Calu3 (cell line): ENCODE data around the gene PTPN1. TPM values are rescaled to one million over a fixed set of nuclear protein-coding genes. Genes with fewer than 3 reads are reported as not detected.

Experiments
- BruUV-seq: library from RNA; stranded (reverse); fragments of 400-500 nt; replicated peaks from 2 replicates; lab custom pipeline; 2021; lab: Mats Ljungman, UMichigan
- CTCF ChIA-PET: fragments of 300-600 bp; sonication (Branson Sonifier 250); formaldehyde crosslinking; loops from one replicate; lab custom pipeline; 2022; ENCODE audit warnings: antibody characterized with exemption; lab: Charles Lee
- DNase-seq: peaks from one replicate; pipeline ENCODE4 v3.0.0; 2022
- H3K27ac Mint-ChIP-seq: one replicate; pipeline ENCODE4 v1.8.0; 2022; ENCODE audit warnings: mixed read lengths; ENCODE audit not compliant: unreplicated experiment
- H3K27me3 Mint-ChIP-seq: one replicate; pipeline ENCODE4 v1.8.0; 2022; ENCODE audit warnings: mixed read lengths; ENCODE audit not compliant: unreplicated experiment
- H3K36me3 Mint-ChIP-seq: one replicate; pipeline ENCODE4 v1.8.0; 2022; ENCODE audit warnings: mild to moderate bottlenecking, moderate library complexity, mixed read lengths; ENCODE audit not compliant: insufficient read depth, unreplicated experiment
- H3K4me1 Mint-ChIP-seq: one replicate; pipeline ENCODE4 v1.8.0; 2022; ENCODE audit warnings: mild to moderate bottlenecking, low read depth, mixed read lengths; ENCODE audit not compliant: unreplicated experiment
- H3K4me3 Mint-ChIP-seq: one replicate; pipeline ENCODE4 v1.8.0; 2022; ENCODE audit warnings: mild to moderate bottlenecking, low read depth, moderate library complexity, mixed read lengths; ENCODE audit not compliant: unreplicated experiment
- H3K9me3 Mint-ChIP-seq: one replicate; pipeline ENCODE4 v1.8.0; 2022; ENCODE audit warnings: low read depth, mixed read lengths; ENCODE audit not compliant: unreplicated experiment
- intact Hi-C: fragments of 100-400 bp; cut with micrococcal nuclease; formaldehyde crosslinking; loops from one replicate; pipeline ENCODE4 v1.10.0; 2022; ENCODE audit not compliant: unreplicated experiment
- total RNA-seq: library from RNA; stranded (reverse); gene quantifications from 2 replicates; pipeline ENCODE4 v1.2.3, GENCODE V29; 2022
- TF ChIP-seq, protein P1 (sequence below): fragments of 200-600 bp; IDR thresholded peaks from one replicate; pipeline ENCODE4 v1.8.0; 2022; ENCODE audit warnings: antibody characterized with exemption; ENCODE audit not compliant: unreplicated experiment

Gene PTPN1
- total RNA-seq, 1 experiment from 2014 or later: 58.5 TPM

DNA sequence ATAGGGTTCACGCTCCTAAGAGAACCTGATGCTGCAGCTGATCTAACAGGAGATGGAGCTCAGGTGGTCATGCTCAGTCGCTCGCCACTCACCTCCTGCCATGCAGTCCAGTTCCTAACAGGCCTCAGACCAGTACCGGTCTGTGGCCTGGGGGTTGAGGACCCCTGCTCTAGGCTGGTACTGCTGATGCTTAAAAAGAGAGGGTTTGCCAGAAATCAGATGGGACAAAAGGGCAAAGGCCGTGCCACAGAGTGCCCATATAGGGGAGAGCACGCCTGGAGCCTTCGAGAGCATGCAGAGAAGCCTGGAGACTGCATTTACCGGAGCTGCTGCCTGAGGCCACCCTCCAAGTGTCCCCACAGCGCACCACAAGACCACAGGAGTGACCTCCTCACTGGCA, 75.5 kb downstream of the PTPN1 start:
- Mint-ChIP-seq H3K4me3 (no peak overlapping the region), H3K27me3 (no peaks in the 10 kb centered on the region), H3K27ac (no peak overlapping the region), H3K36me3 (peaks cover 56% of the 10 kb centered on the region), H3K4me1 (no peaks in the 10 kb centered on the region), H3K9me3 (no peaks in the 10 kb centered on the region)
- CTCF ChIA-PET: interaction anchor here (0.6 kb wide), 1 partner anchor 140 kb away, joined by 4 read pairs; no protein-coding TSS in a partner anchor
- BruUV-seq: no TSS peak
- no peak for DNase-seq
- intact Hi-C loops: no loop called here
- TF ChIP-seq, protein P1, sequence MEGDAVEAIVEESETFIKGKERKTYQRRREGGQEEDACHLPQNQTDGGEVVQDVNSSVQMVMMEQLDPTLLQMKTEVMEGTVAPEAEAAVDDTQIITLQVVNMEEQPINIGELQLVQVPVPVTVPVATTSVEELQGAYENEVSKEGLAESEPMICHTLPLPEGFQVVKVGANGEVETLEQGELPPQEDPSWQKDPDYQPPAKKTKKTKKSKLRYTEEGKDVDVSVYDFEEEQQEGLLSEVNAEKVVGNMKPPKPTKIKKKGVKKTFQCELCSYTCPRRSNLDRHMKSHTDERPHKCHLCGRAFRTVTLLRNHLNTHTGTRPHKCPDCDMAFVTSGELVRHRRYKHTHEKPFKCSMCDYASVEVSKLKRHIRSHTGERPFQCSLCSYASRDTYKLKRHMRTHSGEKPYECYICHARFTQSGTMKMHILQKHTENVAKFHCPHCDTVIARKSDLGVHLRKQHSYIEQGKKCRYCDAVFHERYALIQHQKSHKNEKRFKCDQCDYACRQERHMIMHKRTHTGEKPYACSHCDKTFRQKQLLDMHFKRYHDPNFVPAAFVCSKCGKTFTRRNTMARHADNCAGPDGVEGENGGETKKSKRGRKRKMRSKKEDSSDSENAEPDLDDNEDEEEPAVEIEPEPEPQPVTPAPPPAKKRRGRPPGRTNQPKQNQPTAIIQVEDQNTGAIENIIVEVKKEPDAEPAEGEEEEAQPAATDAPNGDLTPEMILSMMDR: no peak

DNA sequence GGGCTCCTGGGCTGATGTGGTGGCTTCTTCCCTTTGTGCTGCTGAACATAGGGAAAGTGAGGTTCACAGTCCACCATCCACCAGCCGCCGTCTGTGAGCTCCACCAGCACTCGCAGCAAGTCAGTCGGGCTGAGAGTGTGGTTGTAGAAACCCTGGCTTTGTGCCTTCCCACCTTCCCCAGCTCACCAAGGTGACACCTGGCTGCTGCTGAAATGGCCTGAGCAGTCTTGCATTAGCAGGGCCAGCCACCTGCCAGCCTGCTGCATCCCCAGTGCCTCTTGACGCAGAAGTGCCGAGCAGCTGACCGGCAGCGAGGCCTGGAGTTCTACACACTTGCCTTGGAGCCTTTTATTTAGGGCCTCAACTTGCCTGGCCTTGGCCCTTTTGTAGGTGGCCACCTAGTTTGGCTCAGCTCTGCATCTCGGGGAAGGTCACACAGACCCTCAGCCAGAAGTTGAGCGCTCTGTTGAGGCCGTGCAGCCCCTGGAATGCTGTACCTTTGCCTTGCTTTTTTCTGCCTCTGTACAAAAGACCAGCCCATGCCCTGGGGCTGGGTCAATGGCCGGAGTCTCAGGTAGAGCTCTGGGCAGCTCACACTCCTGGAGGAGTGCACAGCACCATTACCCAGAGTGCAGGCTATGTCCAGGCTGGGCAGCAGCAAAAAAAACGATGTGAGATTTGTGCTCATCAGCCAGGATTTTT, 76.5 kb downstream of the PTPN1 start:
- H3K9me3 Mint-ChIP-seq: no peaks in the 10 kb centered on the region
- H3K4me1 Mint-ChIP-seq: no peaks in the 10 kb centered on the region
- intact Hi-C loops: no loop called here
- peaks cover 65% of the 10 kb centered on the region for H3K36me3 Mint-ChIP-seq
- CTCF ChIA-PET: interaction anchor here (0.6 to 0.9 kb wide), 3 partner anchors 90 to 201 kb away, joined by 4 read pairs; no protein-coding TSS in a partner anchor
- H3K27me3 Mint-ChIP-seq: no peaks in the 10 kb centered on the region
- no TSS peak for BruUV-seq
- DNase-seq: no peak
- TF ChIP-seq, protein P1: no peak
- H3K4me3 Mint-ChIP-seq: no peak overlapping the region
- no peak overlapping the region for H3K27ac Mint-ChIP-seq

DNA sequence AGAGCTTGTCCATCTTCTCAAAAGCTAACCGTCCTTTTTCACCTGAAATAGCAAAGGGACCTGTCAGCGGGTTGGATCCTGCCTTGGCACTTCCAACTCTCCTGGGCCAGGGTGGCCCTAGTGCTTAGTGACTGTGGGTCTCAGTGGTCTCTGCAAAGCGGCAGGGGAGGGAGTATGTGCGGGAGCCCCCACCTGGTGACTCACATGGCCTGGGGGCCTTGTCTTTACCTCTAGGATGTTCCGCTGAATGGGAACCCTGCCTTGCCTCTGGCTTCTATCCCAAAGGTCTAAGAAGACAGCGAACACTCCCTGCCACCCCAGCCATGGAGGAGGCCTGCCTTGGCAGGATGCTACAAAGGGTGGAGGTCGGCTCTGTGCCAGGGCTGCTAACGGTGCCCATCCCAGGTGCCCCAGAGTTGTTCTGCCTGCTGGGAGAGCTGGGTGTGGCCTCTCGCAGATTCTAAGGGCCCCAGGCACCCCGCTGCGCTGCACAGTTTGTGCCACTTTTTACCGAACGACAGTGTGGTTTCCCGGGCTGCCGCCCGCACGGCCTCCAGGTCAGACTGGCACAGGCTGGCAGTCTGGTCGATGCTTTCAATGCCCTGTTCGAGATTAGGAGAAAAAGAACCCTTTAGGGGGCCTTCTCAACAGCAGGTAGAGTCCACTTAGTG, 77.2 kb downstream of the PTPN1 start:
- Mint-ChIP-seq H3K36me3 (peaks cover 66% of the 10 kb centered on the region), H3K27ac (no peak overlapping the region), H3K9me3 (no peaks in the 10 kb centered on the region), H3K4me1 (no peaks in the 10 kb centered on the region), H3K4me3 (no peak overlapping the region), H3K27me3 (no peaks in the 10 kb centered on the region)
- CTCF ChIA-PET: interaction anchor here (0.9 to 1.2 kb wide), 7 partner anchors 71 to 200 kb away, joined by 3 to 4 read pairs (median 3); no protein-coding TSS in a partner anchor
- intact Hi-C loops: no loop called here
- no peak for DNase-seq
- TF ChIP-seq, protein P1: no peak
- no TSS peak for BruUV-seq

DNA sequence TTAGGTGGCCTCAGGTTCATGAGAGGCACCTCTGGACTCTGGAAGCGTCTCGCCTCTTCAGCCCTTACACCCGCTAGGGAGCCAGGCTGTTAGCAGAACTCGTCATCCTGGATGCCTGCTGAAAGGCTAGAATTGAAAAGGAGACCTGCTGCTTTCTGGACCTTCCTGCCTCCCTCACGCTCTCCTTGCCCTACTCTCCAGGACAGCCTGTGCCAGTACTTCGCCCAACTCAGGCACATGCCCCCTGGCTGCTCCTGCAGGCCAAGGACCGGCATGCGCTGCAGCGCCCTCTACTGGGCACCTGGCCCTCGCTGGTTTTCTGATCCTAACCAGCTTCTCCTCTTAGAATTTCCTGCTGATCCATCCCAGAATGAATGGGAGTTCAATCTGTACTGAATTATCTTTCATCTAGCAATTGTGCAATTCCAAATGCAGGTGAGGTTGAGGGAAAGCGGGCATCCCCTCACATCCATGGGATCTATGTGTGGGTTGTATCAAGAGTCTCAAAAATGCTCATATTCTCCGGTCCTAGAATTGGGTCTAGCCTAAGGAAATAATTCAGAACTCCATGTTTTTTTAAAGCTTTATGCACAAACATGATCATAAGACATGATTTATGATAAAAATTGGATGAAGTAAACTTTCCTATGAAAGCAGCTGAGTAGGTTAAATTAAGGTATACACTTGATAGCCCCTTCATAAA, 78.0 kb downstream of the PTPN1 start:
- peak; percentile 94 for DNase-seq
- H3K4me3 Mint-ChIP-seq: no peak overlapping the region
- no TSS peak for BruUV-seq
- no peaks in the 10 kb centered on the region for H3K4me1 Mint-ChIP-seq
- H3K27ac Mint-ChIP-seq: no peak overlapping the region
- H3K36me3 Mint-ChIP-seq: peaks cover 62% of the 10 kb centered on the region
- H3K9me3 Mint-ChIP-seq: no peaks in the 10 kb centered on the region
- TF ChIP-seq, protein P1: peak; percentile 97
- no peaks in the 10 kb centered on the region for H3K27me3 Mint-ChIP-seq
- intact Hi-C loops: no loop called here
- CTCF ChIA-PET: interaction anchor here (0.5 to 1.2 kb wide), 7 partner anchors 70 to 156 kb away, joined by 3 to 6 read pairs (median 3); no protein-coding TSS in a partner anchor
